NOMO-1 treated with dmso at 0.1 percent for 144 hours (cell line): ENCODE data around the gene PGC.

Source experiments
- DNase-seq: peaks from one replicate; lab custom pipeline; 2025; ENCODE audit not compliant: unreplicated experiment; lab: John Stamatoyannopoulos, UW

The PGC gene

GRCh38 chr6:41731561-41732086, 15.6 kb downstream of the PGC start:
- no peak for DNase-seq

GRCh38 chr6:41730531-41731436, 16.4 kb downstream of the PGC start:
- no peak for DNase-seq

GRCh38 chr6:41729624-41730023, 17.6 kb downstream of the PGC start:
- no peak for DNase-seq

GRCh38 chr6:41728954-41729353, 18.2 kb downstream of the PGC start:
- no peak for DNase-seq

GRCh38 chr6:41728073-41728936, 18.9 kb downstream of the PGC start:
- no peak for DNase-seq

- DNase-seq: no peak
Measured at GRCh38 chr6:41727705-41728072, 19.5 kb downstream of the PGC start.

- no peak for DNase-seq
Measured at GRCh38 chr6:41726876-41727275, 20.3 kb downstream of the PGC start.

GRCh38 chr6:41724586-41725501, 22.4 kb downstream of the PGC start:
- no peak for DNase-seq

- DNase-seq: no peak
Measured at GRCh38 chr6:41724228-41724580, 23.0 kb downstream of the PGC start.

GRCh38 chr6:41723530-41724227, 23.5 kb downstream of the PGC start:
- DNase-seq: peak; percentile 92

- no peak for DNase-seq
Measured at GRCh38 chr6:41722969-41723529, 24.1 kb downstream of the PGC start.

GRCh38 chr6:41721414-41721813, 25.8 kb downstream of the PGC start:
- no peak for DNase-seq

- DNase-seq: no peak
Measured at GRCh38 chr6:41720783-41721182, 26.4 kb downstream of the PGC start.

GRCh38 chr6:41720262-41720620, 27.0 kb downstream of the PGC start:
- no peak for DNase-seq

GRCh38 chr6:41719436-41720261, 27.5 kb downstream of the PGC start:
- no peak for DNase-seq

- no peak for DNase-seq
Measured at GRCh38 chr6:41718828-41719227, 28.4 kb downstream of the PGC start.

GRCh38 chr6:41717392-41717736, 29.8 kb downstream of the PGC start:
- DNase-seq: no peak

GRCh38 chr6:41716516-41717391, 30.4 kb downstream of the PGC start:
- DNase-seq: no peak
